H1 (cell line): ENCODE data around the gene HECTD3. TPM values are rescaled to one million over a fixed set of nuclear protein-coding genes. Genes with fewer than 3 reads are reported as not detected.

ENCODE experiments used
- CTCF ChIA-PET: fragments of 300-600 bp; sonication (Branson Sonifier 250); formaldehyde crosslinking; loops from one replicate; lab custom pipeline; 2021; ENCODE audit not compliant: partially characterized antibody; lab: Charles Lee
- POLR2A ChIA-PET: fragments of 300-600 bp; sonication (Branson Sonifier 250); formaldehyde crosslinking; loops from one replicate; lab custom pipeline; 2021; ENCODE audit warnings: inconsistent platforms; ENCODE audit not compliant: partially characterized antibody; lab: Charles Lee
- DNase-seq, 2 experiments: peaks; one replicate each; pipeline versions ENCODE4 v3.0.0 to v3.0.0-alpha.2; 2010 to 2022; ENCODE audit warnings: low spot score in 2 of 2, low read depth in 1 of 2, mixed read lengths in 1 of 2
- FAIRE-seq: peaks from 2 replicates; lab custom pipeline; 2011; peaks lifted over from hg19 to GRCh38; lab: Jason Lieb, UNC
- H2AFZ ChIP-seq: 2 replicates; pipeline ENCODE4 v1.8.1; 2012; ENCODE audit warnings: low read length, inconsistent platforms
- H2AK5ac ChIP-seq: 2 replicates; pipeline ENCODE4 v1.6.1; 2013; ENCODE audit warnings: low read depth, low read length
- H2BK120ac ChIP-seq: replicated peaks from 2 replicates; pipeline ENCODE3; 2013; ENCODE audit warnings: low read depth, low read length, inconsistent platforms
- H2BK12ac ChIP-seq: 2 replicates; pipeline ENCODE4 v1.6.1; 2013; ENCODE audit warnings: low read depth, low read length
- H2BK15ac ChIP-seq: 2 replicates; pipeline ENCODE4 v1.6.1; 2013; ENCODE audit warnings: low read length
- H2BK20ac ChIP-seq: 2 replicates; pipeline ENCODE4 v1.6.1; 2013; ENCODE audit warnings: low read length
- H2BK5ac ChIP-seq: 2 replicates; pipeline ENCODE4 v1.6.1; 2013; ENCODE audit warnings: low read depth, low read length
- H3K14ac ChIP-seq: 2 replicates; pipeline ENCODE4 v1.6.1; 2013; ENCODE audit warnings: inconsistent platforms; ENCODE audit not compliant: insufficient read length
- H3K18ac ChIP-seq: 2 replicates; pipeline ENCODE4 v1.6.1; 2013; ENCODE audit warnings: low read length; ENCODE audit errors: extremely low read depth
- H3K23ac ChIP-seq: 2 replicates; pipeline ENCODE4 v1.6.1; 2013; ENCODE audit warnings: inconsistent platforms; ENCODE audit not compliant: insufficient read length
- H3K23me2 ChIP-seq: 2 replicates; pipeline ENCODE4 v1.6.1; 2013; ENCODE audit warnings: low read depth, low read length
- H3K27ac ChIP-seq: 2 replicates; pipeline ENCODE4 v1.6.1; 2011; ENCODE audit warnings: low read depth, low read length, inconsistent platforms
- H3K27me3 ChIP-seq, 4 experiments: replicated peaks in 1 of 4; 1 replicate in 1 of 4; 2 replicates in 3 of 4; pipeline versions ENCODE4 v1.6.1 to v1.8.1; 2011 to 2013; ENCODE audit warnings: low read length in 3 of 4, mild to moderate bottlenecking in 3 of 4, inconsistent platforms in 2 of 4, mixed read lengths in 2 of 4, moderate library complexity in 1 of 4; ENCODE audit not compliant: control insufficient read depth in 3 of 4, insufficient read depth in 3 of 4; ENCODE audit errors: extremely low read depth in 1 of 4
- H3K36me3 ChIP-seq, 4 experiments: 2 replicates each; pipeline versions ENCODE4 v1.6.1 to v1.8.1; 2011 to 2013; ENCODE audit warnings: mild to moderate bottlenecking in 4 of 4, low read length in 3 of 4, moderate library complexity in 2 of 4, control low read depth in 1 of 4, inconsistent platforms in 1 of 4; ENCODE audit not compliant: insufficient read depth in 4 of 4, control insufficient read depth in 2 of 4
- H3K4ac ChIP-seq: replicated peaks from 2 replicates; pipeline ENCODE3; 2013; ENCODE audit warnings: low read length, low read depth, mixed read lengths, inconsistent platforms; ENCODE audit not compliant: insufficient read length
- H3K4me1 ChIP-seq, 4 experiments: replicated peaks in 1 of 4; 1 replicate in 1 of 4; 2 replicates in 3 of 4; pipeline versions ENCODE4 v1.6.1 to v1.8.1; 2011 to 2013; ENCODE audit warnings: low read length in 3 of 4, inconsistent platforms in 2 of 4, mixed read lengths in 1 of 4; ENCODE audit not compliant: insufficient read depth in 4 of 4, control insufficient read depth in 3 of 4
- H3K4me2 ChIP-seq, 2 experiments: 2 replicates each; pipeline versions ENCODE4 v1.6.1 to v1.8.1; 2011 to 2013; ENCODE audit warnings: low read depth in 2 of 2, low read length in 2 of 2, control low read depth in 1 of 2, inconsistent platforms in 1 of 2, mild to moderate bottlenecking in 1 of 2; ENCODE audit not compliant: insufficient read depth in 1 of 2
- H3K4me3 ChIP-seq, 4 experiments: fragments of 200-600, 300-600 bp in 1 of 4; sonication (generic), shearing (Covaris generic), sonication (Bioruptor Twin) in 1 of 4; 2 replicates each; pipeline versions ENCODE4 v1.5.1 to v1.8.1; 2011 to 2016; ENCODE audit warnings: low read length in 4 of 4, low read depth in 3 of 4, control low read depth in 2 of 4, inconsistent platforms in 2 of 4, mild to moderate bottlenecking in 2 of 4, mixed read lengths in 1 of 4, moderate library complexity in 1 of 4; ENCODE audit not compliant: insufficient read depth in 2 of 4; ENCODE audit errors: extremely low read depth in 1 of 4
- H3K56ac ChIP-seq: replicated peaks from 2 replicates; pipeline ENCODE3; 2013; ENCODE audit warnings: low read depth, mild to moderate bottlenecking, mixed read lengths, low read length, inconsistent platforms; ENCODE audit not compliant: insufficient read length
- H3K79me1 ChIP-seq: 2 replicates; pipeline ENCODE4 v1.6.1; 2013; ENCODE audit warnings: low read depth, low read length, control low read depth
- H3K79me2 ChIP-seq, 2 experiments: 2 replicates each; pipeline versions ENCODE4 v1.6.1 to v1.8.1; 2012 to 2013; ENCODE audit warnings: low read length in 2 of 2, mild to moderate bottlenecking in 2 of 2, inconsistent platforms in 1 of 2; ENCODE audit not compliant: insufficient read depth in 2 of 2, control insufficient read depth in 1 of 2
- H3K9ac ChIP-seq, 4 experiments: replicated peaks in 1 of 4; 1 replicate in 1 of 4; 2 replicates in 3 of 4; pipeline versions ENCODE4 v1.6.1 to v1.8.1; 2011 to 2013; ENCODE audit warnings: low read depth in 3 of 4, low read length in 3 of 4, control low read depth in 2 of 4, mild to moderate bottlenecking in 2 of 4, moderate library complexity in 2 of 4, inconsistent platforms in 1 of 4; ENCODE audit errors: extremely low read depth in 1 of 4
- H3K9me3 ChIP-seq, 2 experiments: 2 replicates each; pipeline versions ENCODE4 v1.6.1 to v1.8.1; 2012 to 2013; ENCODE audit warnings: mild to moderate bottlenecking in 2 of 2, moderate library complexity in 2 of 2, control low read depth in 1 of 2, inconsistent platforms in 1 of 2, low read depth in 1 of 2, low read length in 1 of 2, mixed read lengths in 1 of 2; ENCODE audit not compliant: insufficient read depth in 2 of 2
- H4K20me1 ChIP-seq, 2 experiments: replicated peaks in 1 of 2; 2 replicates each; pipeline versions ENCODE3 to v1.8.1; 2011 to 2013; ENCODE audit warnings: inconsistent platforms in 2 of 2, low read length in 2 of 2, mild to moderate bottlenecking in 1 of 2; ENCODE audit not compliant: insufficient read depth in 2 of 2, control insufficient read depth in 1 of 2
- H4K5ac ChIP-seq: 2 replicates; pipeline ENCODE4 v1.6.1; 2013; ENCODE audit warnings: low read length, low read depth, mixed read lengths, inconsistent platforms; ENCODE audit not compliant: insufficient read length
- H4K8ac ChIP-seq: 2 replicates; pipeline ENCODE4 v1.8.0; 2013; ENCODE audit warnings: mild to moderate bottlenecking, moderate library complexity, low read length, inconsistent platforms; ENCODE audit not compliant: insufficient read depth; ENCODE audit errors: extremely low read depth
- H4K91ac ChIP-seq: replicated peaks from 2 replicates; pipeline ENCODE3; 2013; ENCODE audit warnings: low read length, mixed read lengths, inconsistent platforms; ENCODE audit not compliant: insufficient read length
- GTF2F1 ChIP-seq: IDR thresholded peaks from 2 replicates; pipeline ENCODE4 v1.6.1; 2012; ENCODE audit warnings: low read depth, low read length, improper control_type of control experiment, borderline replicate concordance
- JUN ChIP-seq: IDR thresholded peaks from 2 replicates; pipeline ENCODE4 v1.6.1; 2011; ENCODE audit warnings: low read depth, mild to moderate bottlenecking, improper control_type of control experiment, low read length
- KDM5A ChIP-seq: fragments of 200-600 bp; IDR thresholded peaks from 2 replicates; pipeline ENCODE4 v1.7.1; 2012; ENCODE audit warnings: mild to moderate bottlenecking, low read length, inconsistent platforms, mixed read lengths
- SP4 ChIP-seq: IDR thresholded peaks from 2 replicates; pipeline ENCODE4 v1.6.1; 2012; ENCODE audit warnings: low read length, inconsistent platforms
- WGBS, 2 experiments: shearing (Covaris generic) in 1 of 2; methylation state at CpG; one replicate each; pipeline versions ENCODE4 v1.1.6 to v1.1.7; 2013 to 2015; ENCODE audit warnings: low lambda C conversion rate in 2 of 2, mixed read lengths in 2 of 2, inconsistent platforms in 1 of 2, low coverage in 1 of 2, missing lambda C conversion rate in 1 of 2; ENCODE audit not compliant: insufficient replicate concordance in 2 of 2, insufficient coverage in 1 of 2, insufficient read length in 1 of 2; ENCODE audit errors: extremely low coverage in 1 of 2, missing lambda C conversion rate in 1 of 2; 5-methylcytosine and 5-hydroxymethylcytosine counted together
- polyA plus RNA-seq, 7 experiments: library from polyadenylated mRNA; depleted of rRNA in 3 of 7; stranded (reverse) in 5 of 7; unstranded in 2 of 7; fragments of >200 nt in 5 of 7; fragments of 200-250 nt in 2 of 7; gene quantifications; 1 replicate in 5 of 7; 2 replicates in 1 of 7; 4 replicates in 1 of 7; pipeline versions ENCODE4 v1.2.1 to v1.2.3, GENCODE V29; 2011 to 2013; ENCODE audit warnings: missing spikeins in 2 of 7, mixed read lengths in 2 of 7
- total RNA-seq: library from RNA; stranded (reverse); fragmentation: NEBNext Ultra II Directional; extraction: Animal tissue kit (Norgen Biotek cat#: 25700); gene quantifications from 2 replicates; pipeline ENCODE4 v1.2.1, GENCODE V29; 2021

HECTD3 gene
- total and polyA plus RNA-seq, 2 of the 8 experiments (the other 6 are each of a cell fraction or from before 2014, with no cell fraction given) = 32.9 to 52.7 TPM

DNA sequence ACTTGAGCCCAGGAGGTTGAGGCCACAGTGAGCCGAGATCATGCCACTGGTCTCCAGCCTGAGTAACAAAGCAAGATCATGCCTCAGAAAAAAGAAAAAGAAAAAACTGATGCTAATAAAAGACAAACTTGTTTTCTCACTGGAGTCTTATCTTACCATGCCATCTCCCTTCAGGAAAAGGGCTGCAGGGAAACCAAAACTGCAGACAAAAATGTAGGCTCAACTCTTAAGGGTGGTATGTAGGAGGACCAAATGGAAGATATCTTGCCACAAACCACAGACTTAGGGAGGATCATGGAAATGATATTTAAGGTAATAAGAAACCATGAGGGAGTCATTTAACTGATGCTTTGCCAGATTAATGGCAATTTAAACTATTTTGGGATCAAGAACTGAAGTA is 33.8 kb upstream of the HECTD3 start:
- H3K4me3 ChIP-seq = no peak overlapping the region
- no peak for DNase-seq
- TF ChIP-seq KDM5A (no peak), SP4 (no peak), GTF2F1 (no peak), JUN (no peak)

More for the DNA sequence above, 33.8 kb upstream of the HECTD3 start:
- Histone ChIP-seq H3K18ac (no peak overlapping the region), H4K20me1 (peaks cover 0 to 1% of the 10 kb centered on the region in 2 experiments), H3K36me3 (no peaks in the 10 kb centered on the region), H2BK12ac (no peak overlapping the region), H3K9me3 (no peaks in the 10 kb centered on the region), H2AK5ac (no peak overlapping the region), H3K14ac (no peak overlapping the region), H3K4me2 (no peak overlapping the region), H3K79me1 (no peaks in the 10 kb centered on the region), H3K4ac (no peak overlapping the region), H3K27me3 (no peaks in the 10 kb centered on the region), H4K5ac (no peak overlapping the region), H3K9ac (no peak overlapping the region), H3K79me2 (no peaks in the 10 kb centered on the region), H3K56ac (no peak overlapping the region), H2BK5ac (no peak overlapping the region), H3K4me1 (peaks cover 0 to 3% (median 0%) of the 10 kb centered on the region in 4 experiments; a peak in 1 of 7 replicates), H2BK15ac (no peak overlapping the region), H3K23me2 (no peaks in the 10 kb centered on the region), H2BK120ac (no peak overlapping the region), H4K8ac (no peak overlapping the region), H2BK20ac (no peak overlapping the region), H4K91ac (no peak overlapping the region), H3K23ac (no peak overlapping the region), H2AFZ (no peak overlapping the region), H3K27ac (no peak overlapping the region)
- FAIRE-seq = no peak
- POLR2A ChIA-PET = no interaction called here
- CTCF ChIA-PET = interaction anchor here (1.0 kb wide), 1 partner anchor 10 kb away, joined by 3 read pairs; no protein-coding TSS in a partner anchor
- 89% methylated on average over 1 of the region's 1 CpG; no CpG with 5 or more reads in 1 of the 2 experiments for WGBS, 2 experiments
